IPS DF 4.7 (cell line): ENCODE data around the gene UROC1.

Experiments
- DNase-seq: peaks from one replicate; pipeline ENCODE4 v3.0.0-alpha.2; 2013; ENCODE audit warnings: low spot score; ENCODE audit errors: extremely low read depth

The UROC1 gene

DNA sequence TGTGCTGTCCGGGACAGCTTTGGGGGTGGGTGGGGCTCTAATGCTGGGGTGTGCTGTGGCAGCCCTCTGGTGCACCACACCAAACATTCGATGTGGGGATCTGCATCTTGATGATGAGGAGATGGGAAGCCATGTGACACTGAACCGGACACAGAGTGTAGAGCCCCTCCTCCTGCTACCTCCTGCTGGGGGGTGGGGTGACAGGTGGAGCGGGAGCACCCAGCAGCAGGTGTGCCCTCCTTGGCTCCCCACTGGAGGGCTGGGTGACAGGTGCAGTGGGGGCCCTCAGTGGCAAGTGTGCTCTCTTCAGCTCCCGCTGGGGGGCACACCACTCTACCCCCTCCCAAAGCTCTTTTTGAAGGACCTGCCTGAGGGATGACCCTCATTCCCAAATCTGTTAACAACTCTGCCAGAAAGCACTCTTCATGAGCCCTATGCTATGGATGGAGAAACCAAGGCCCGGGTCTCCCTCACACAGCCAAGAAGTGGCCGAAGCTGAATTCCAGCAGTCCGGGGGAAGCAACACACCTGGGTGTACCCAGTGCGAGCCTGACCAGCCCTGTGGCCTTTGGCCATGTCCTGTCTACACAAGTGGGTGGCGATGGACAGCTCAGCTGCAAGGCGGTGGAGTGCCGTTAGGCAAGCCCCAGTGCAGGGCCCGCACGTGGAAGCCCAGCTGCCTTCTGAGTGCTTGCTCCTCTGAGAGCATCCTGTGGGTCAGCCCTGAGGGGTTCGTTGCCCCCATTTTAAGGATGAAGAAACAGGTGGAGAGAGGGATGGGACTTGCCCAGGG lies 609 bp upstream of the UROC1 start:
- no peak for DNase-seq

DNA sequence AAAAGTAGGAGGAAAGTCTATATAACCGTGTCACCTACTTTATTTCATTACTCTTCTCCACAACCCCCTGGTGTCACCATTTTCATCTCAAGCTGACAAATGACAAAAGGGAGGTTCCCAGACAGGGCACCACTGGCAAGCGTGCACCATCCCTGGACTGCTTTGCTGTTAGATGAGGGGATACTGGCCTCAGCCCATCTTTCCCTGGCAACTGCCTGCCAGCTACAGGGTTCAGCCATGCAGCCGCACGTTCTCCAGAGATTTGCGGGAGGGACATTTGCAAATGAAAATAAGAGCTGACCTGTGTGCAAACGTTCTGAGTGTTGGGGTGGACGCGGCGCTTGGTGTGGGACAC lies 660 bp downstream of the UROC1 start:
- DNase-seq: no peak

DNA sequence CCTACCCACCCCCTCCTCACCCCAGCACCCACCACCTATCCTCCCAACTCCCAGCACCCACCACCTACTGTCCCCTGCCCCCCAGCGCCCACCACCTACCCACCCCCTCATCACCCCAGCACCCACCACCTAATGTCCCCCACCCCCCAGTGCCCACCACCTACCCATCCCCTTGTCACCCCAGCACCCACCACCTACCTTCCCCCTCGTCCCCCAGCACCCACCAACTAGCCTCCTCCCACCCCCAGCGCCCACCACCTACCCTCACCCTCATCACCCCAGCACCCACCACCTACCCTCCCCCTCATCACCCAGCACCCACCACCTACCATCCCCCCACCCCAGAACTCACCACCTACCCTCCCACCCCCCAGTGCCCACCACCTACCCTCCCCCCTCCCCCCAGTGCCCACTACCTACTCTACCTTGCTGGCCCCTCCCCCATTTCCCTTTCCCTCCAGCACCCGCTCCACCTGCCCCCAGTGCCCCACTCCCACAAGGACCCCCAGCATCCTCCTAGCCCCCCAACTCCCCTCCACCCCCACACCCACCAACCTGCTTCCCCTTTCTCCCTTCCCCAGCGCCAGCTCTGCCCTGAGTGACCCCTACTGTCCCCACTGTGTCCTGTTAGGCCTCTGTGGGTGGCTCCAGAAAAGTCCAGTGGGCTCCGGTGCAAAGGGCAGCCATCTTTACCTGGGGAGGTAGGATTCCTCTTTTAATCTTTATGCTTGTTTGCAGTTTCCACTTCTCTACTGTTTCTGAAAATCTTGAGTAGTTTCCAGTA lies 1.2 kb downstream of the UROC1 start:
- no peak for DNase-seq

DNA sequence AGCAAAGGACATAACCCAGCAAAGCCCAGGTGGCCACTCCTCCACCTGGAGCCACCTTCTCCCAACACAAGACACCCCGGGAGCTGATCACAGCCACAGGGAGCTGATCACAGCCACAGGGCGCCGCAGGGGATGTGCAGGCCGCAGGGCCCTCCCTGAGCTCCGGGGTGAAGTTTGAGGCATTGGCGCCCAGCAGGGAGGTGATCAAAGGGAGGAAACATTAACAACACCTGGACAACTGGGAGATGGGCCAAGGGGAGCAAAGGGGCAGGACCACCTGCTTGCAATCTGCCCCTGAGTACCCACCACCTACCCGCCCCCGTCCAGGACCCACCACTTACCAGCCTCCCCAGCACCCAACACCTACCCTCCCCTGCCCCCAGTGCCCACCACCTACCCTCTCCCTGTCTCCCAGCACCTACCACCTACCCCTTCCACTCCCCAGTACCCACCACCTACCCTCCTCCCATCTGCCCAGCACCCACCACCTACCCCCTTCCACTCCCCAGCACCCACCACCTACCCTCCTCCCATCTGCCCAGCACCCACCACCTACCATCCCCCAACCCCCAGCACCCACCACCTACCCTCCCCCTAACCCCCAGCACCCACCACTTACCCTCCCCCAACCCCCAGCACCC lies 2.4 kb downstream of the UROC1 start:
- DNase-seq: no peak

DNA sequence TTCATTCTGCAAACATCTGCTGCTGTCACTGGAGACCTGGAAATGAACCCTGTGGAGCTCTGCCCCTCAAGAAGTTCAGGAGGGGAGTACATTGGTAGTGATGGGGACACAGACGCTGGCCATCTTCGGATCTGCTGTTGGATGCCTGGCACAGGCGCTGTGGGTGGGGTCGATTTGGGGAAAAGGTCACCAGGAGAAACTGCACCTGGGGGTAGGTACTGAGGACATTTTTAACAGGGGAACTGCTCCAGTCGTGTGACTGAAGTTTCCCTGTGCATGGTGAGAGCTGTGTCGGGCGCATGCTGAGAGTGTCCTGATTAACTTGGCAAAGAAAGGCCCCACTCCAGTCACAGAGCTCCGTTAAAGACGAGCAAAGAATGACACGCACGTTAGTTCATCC lies 3.4 kb downstream of the UROC1 start:
- no peak for DNase-seq

DNA sequence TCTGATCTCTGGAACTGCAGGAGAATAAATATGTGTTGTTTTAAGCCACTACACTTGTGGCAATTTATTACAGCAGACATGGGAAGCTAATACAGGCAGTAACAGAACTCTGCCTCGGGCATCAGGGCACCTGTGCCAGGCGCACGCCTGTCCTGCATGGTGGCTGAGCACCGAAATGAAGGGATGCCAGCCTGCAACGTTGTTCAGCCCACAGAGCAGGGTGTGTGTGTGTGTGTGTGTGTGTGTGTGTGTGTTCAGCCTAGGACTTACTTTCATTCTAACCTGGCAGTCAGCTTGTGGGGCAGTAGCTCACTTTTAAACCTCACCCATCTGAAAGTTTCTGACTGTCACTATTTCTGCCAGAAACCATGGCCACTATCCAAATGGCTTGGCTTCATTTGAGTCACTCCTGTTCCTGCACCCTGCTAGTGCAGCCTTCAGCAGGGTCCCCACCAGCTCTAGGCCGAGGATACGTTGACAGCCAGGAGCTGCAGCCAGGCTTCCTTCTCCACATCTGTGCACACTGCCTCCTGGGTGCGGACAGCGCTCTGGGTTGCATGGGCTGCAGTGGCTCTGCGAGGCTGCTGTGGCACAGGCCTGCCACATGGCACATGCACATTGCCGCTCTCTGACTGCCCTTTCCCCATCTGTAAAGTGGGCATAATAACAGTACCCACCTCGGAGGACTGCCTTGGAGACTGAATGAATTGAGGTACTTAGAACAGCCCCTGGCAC lies 4.5 kb downstream of the UROC1 start:
- no peak for DNase-seq

DNA sequence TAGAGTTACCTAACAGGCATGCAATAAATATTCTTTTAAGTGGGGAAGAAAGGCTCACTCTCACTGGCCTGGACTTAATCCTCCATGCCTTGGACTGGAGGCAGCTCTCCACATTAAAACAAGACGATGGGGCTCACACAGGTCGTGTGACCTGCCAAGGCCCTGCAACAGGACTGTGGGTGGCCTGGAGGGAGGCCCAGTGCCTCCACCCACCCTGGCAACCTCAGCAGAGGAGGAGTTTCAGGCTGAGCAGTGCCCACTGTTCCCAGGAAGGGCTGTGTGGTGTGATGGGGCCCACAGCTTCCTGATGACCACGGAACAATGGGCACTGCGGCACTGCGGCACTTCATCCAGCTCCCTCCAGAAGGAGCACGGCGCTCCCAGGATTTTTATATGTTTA lies 5.5 kb downstream of the UROC1 start:
- DNase-seq: no peak

DNA sequence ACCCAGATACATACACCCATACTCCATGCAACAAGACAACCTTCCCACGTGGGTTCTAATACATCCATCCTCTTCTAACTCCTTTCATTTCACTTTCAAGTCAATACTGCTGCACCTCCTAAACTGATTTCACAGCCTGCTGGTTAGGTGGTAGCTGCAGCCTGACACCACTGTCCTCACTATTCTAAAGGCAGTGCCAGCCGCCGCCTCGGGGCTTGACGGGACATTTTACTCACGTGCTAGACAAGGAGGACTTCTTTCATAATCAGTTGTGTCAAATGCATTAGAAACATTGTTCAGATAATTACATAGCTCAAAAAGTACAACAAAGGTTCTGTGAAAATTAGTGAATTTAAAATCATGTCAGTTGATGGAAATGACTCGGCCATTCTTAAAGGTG lies 6.3 kb downstream of the UROC1 start:
- DNase-seq: no peak

DNA sequence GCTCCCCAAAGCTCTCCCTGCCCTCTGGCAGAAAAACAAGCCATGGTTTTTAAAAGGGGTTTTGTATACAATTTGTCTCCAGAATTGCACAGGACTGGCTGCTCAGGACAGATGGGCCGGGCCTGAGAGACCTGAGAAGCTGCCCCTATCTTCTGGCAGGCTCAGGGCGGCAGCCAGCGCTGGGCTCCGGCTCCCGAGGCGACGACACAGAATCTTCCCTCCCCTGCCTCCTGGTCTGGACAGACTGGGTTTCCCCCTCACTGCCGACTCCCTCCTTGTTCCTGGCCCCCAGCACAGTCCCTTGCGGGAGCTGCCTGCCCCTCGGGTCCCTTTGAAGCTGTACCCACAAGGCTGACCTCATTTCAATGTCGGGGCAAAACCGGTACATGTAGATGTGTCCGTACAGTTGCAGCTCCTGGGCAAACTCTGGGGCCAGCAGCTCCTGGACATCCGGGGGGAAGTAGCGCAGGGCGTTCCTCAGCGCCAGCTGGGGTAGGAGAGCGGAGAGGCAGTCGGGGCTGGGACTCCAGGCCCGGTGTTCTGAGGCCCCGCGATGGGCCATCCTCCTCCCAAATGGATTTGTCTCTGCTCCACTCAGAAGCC lies 7.2 kb downstream of the UROC1 start:
- DNase-seq: no peak

DNA sequence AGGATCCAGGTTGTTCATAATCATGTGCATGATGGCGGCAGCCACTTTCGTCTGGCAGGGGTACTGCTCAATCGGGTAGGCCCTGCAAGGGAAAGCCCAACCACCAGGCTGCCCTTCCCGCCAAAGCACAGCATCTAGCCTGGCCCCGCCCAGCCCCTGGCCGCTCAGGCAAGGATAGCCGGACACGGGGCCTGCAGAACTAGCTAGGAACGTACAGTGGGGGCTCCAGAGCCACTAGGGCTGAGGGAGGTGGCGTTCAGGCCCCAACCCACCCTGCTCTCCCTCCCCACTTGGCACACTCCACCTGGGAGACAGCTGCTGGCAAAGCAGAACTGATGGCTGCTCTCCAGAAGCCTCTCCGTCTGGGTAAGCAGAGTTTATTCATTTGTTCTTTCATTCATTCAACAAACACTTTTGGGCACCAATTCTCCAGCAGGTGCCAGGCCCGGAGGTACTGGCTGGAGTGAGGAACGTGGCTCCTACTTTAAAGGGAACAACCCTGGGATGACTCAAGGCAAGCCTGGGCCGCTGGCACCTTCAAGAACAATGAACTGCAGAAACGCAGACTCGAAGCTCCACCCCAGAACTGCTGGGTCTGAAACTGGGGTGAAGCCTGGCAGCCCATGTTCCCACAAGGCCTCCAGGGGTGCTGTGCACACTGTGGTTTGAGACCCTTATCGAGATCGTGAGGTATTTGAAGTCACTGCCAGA lies 7.8 kb downstream of the UROC1 start:
- no peak for DNase-seq

DNA sequence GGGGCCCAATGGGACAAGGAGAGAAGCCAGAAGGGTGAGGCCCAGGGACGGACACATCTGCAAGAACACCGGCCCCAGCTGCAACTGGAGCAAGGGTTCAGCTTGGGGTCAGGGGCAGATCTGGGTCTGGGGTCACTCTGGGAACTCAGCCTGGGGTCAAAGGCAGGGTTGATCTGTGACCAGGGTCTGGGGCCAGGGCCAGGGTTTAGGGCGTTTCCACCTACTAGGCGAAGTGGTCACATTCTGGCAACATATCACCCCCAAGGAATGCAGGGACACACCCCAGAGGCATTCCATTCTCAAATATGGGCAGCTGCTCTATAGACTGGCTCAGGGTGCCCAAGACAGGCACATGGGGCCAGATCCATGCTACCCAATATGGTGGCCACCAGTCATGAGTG lies 9.0 kb downstream of the UROC1 start:
- no peak for DNase-seq

DNA sequence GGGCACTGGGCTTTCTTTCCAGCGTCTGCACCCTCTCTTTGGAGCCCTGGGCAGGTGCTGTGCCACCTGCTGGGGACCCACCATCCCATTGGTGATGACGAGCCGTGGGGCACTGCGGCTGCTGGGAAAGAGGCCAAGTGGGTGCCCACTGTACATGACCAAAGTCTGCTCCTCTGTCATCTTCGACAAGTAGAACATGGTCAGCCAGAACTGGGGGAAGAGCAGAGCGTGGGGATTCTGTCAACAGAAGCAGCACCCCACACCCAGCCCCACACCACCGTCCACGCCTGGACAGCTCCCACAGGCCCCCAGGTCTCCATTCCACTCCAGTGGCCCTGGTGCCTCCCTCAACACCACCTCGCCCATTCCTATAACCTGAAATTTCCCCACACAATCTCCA lies 9.7 kb downstream of the UROC1 start:
- DNase-seq: no peak

DNA sequence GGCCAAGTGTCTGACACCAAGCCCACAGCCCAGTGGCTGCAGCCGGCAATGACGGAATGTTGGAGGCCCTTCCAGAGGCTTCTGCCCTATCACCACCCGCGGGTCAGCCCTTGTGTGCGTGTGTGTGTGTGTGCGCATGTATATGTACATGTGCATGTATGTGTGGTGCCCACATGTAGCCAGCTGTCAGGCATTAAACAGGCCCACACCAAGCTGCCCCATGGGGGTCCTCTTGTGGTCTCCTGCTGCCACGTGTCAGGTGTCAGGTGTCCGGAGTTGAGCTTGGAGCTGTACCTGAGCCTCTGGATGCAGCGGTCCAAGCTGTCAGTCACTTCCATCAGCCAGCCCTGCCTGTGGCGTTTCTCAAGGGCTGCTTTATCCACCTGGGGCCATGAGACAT lies 13.9 kb downstream of the UROC1 start:
- DNase-seq: no peak

DNA sequence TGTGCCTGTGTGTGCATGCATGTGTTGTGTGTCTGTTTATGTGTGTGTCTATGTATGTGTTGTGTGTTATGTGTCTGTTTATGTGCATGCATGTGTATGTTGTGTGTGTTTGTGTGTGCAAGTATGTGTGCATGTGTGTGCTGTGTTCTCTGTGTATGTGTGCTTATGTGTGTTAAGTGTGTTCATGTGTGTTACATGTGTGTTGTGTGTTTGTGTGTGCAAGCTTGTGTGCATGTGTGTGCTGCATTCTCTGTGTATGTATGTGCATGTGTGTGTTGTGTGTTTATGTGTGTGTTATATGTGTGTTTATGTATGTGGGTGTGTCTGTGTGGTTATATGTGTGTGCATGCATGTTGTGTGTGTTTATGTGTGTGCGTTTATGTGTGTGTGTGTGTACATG lies 14.9 kb downstream of the UROC1 start:
- DNase-seq: no peak

DNA sequence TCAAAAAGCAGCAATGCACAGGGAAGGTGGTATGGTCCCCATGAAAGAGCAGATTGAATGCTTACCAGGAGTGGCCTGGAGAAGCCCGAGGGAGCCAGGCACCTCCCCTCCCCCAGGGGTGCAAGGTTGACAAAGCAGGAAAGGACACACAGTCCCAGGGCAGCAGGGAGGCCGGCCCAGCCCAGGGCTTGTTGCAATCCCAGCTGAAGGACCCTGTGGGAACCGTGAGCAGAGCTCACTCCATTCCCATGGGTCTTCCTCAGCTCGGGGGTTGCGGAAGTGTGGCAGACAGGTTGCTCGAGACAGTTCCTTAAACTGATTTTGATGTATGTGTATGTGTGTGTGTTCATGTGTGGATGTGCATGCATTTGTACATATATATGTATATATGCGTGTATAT lies 15.8 kb downstream of the UROC1 start:
- no peak for DNase-seq

DNA sequence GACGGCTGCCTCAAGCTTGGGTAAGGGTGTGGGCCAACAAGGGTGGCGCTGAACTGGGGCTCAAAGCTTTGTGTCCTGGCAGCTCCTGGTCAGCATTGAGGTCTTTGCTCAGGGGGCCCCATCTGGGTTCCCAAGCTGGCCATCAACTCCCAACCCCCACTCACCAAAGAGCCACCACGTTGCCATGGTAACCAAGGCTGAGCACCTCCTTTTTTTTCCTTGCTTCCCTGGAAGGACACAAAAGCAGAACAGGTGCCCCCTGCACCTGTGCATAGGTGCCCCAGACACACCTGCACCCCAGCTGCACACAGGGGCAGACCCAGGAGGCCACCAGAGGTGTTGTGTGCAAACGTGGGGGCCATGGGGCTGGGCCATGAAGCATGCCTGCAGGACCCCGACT lies 16.5 kb downstream of the UROC1 start:
- DNase-seq: no peak

DNA sequence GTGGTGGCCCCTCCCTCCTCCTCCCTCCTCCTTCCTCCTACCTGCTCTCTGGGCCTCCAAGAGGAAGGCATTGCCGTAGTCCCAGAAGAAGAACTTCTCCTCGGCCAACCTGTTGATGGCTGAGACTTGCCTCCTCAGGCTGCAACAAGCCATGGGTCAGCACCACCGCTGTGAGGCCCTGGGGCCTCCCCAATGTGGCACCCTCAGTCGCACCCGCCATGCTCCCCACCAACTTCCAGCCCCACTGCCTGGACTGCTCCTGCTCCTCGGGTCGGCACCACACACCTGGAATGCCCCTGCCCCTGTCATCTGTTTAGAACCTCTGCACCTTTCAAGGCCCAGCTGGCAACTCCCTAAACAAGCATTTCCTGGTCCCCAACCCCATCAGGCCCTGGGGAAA lies 17.6 kb downstream of the UROC1 start:
- no peak for DNase-seq

DNA sequence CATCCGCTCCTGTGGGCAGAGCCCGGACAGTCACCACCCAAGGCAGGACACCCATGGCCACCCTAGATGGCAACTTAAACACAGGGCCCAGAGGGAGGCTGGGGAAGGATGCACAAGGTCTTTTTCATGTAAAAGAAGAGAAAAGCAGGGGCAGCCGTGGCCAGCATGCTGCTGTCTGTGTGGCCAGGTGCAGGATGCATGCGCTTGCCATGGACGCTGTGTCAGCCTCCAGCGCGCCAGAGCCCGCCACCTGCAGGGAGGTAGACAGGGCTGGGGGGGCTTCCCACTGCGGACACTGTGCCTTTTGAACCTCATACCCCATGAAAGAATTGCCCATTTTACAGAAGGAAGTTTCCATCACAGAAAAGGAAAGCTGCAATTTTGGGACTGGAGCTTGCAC lies 18.2 kb downstream of the UROC1 start:
- no peak for DNase-seq

DNA sequence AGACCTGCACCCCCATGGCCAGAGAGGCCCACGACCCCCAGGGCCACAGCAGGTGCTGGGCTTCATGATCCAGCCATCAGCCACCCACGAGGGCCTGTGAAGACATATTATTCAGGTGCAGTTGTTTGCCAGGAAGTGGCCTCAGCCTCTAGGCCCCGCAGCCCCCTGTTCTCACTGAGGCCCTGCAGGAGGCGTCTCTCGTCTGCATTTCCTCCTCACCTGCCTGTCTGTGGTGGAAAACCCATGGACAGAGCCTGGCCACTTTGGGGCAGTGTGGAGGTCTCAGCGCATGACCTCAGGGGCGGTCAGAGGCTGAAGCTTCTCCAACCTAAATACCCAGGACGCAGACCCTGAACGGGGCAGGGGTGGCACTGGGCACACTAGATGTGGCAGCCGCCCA lies 18.6 kb downstream of the UROC1 start:
- no peak for DNase-seq

DNA sequence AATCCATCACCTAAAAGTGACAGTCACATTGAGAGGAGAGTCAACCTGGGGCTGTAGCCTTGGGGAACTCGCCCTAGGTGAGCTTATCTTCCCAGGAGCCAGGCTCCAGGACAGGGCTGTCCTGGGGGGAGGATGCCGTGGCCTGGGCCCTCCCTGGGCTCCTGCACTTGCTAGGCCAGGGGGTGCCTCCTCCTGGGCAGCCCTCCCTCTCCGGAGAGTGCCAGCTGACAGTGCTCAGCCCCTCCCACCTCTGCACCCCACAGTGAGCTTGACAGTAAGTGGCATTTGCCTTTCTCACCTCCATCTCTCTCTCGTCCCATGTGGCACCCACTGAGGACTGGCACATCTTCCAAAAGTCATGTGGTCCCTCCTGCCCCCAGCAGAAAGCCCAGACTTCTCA lies 19.1 kb downstream of the UROC1 start:
- no peak for DNase-seq

DNA sequence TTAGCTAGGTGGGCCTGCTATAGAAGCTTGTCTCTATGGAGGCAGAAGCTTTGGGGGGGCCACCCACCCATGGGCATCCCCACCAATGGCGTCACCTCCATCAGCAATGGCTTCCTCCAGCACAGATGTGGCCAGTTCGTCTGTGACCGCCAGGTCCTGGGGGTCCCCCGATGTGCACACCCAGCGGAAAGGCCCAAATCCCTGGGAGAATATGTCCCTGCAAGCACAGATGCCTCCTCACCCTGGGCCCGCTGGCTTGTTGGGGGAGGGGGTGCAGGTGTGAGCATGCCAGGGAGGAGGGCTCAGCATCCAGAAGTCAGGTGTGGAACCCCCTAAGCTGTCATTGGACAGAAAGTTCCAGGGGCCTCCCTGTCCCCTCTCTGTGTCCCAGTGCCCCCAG lies 19.6 kb downstream of the UROC1 start:
- no peak for DNase-seq
